ENCODE data around the gene DPPA4. TPM values are rescaled to one million over a fixed set of nuclear protein-coding genes. Genes with fewer than 3 reads are reported as not detected.

DPPA4 gene
- total and polyA plus RNA-seq, 8 donors = 1.8 TPM; not detected in 7

DNA sequence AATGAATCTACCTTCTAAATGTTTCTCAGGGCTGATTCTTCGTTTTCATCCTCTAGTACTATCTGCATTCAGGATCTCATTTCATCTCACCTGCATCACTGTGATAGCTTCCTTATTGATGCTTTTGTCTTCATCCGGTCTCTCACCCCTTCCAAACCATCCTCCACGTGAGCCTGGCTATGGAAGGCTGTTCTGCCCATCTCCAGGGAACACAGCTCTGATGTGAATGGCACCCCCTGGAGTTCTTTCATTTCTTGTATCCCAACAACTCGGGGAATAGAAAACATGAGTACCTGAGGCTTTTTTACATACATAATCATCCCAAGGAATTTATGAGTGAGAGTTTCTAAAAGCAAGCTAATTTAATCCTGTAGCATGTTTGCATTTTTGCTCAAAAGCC, 8.8 kb upstream of the DPPA4 start:
- no peak overlapping the region for H3K4me3 ChIP-seq
- H3K4me1 ChIP-seq = no peaks in the 10 kb centered on the region
- DNase-seq = no peak
- H3K36me3 ChIP-seq = no peaks in the 10 kb centered on the region
- H3K27me3 ChIP-seq = no peaks in the 10 kb centered on the region
- no peak overlapping the region for H3K27ac ChIP-seq
- WGBS, 5 donors = 60 to 70% (median 64%) methylated on average over 4 of the region's 4 CpGs
- intact Hi-C loops (cut with DNase I; ENCODE audit: low total_unique reads) = no loop called here
- H3K9me3 ChIP-seq = peaks cover 0 to 5% (median 2%) of the 10 kb centered on the region in 4 donors
- TF ChIP-seq, protein P1, sequence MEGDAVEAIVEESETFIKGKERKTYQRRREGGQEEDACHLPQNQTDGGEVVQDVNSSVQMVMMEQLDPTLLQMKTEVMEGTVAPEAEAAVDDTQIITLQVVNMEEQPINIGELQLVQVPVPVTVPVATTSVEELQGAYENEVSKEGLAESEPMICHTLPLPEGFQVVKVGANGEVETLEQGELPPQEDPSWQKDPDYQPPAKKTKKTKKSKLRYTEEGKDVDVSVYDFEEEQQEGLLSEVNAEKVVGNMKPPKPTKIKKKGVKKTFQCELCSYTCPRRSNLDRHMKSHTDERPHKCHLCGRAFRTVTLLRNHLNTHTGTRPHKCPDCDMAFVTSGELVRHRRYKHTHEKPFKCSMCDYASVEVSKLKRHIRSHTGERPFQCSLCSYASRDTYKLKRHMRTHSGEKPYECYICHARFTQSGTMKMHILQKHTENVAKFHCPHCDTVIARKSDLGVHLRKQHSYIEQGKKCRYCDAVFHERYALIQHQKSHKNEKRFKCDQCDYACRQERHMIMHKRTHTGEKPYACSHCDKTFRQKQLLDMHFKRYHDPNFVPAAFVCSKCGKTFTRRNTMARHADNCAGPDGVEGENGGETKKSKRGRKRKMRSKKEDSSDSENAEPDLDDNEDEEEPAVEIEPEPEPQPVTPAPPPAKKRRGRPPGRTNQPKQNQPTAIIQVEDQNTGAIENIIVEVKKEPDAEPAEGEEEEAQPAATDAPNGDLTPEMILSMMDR (IDR thresholded peaks at IDR 0.05) = no peak

DNA sequence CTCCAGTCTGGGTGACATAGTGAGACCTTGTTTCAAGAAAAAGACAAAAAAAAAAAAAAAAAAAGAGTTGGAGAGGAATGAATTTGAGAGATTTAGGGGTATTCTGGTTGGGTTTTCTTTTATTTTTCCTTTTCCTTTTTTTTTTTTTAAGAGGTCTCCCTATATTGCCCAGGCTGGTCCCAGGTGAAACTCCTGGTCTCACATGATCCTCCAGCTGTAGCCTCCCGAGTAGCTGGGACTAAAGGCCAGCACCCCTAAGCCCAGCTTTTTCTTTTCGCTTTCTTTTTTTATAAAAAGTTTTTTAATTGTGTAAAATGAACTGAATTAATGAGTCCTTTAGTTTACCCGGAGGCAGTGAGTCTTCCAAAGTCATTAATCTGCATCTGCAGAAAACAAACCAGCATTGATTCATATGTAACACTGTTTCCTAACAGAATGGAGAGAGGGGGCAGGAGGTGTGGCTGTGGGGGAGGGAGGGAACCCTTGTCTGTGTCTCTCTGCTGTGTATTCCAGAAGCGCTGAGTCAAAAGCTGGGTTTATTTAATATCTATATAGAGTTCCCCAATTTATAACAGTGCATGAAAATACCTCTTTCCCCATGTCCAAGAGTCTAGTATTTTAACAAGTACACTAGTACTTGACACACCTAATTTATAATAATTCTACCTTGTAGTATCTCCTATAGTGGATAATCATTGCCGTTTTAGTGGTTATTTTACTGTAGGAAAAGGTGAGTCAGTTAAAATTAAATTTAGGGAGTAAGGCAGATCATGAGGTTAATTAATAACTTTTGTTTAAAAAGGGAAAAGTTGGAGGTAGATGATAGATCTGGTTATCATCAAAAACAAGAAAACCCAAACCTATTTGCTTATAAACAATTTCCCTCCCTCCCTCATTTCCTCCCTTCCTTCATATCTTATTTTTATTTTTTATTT, 2.6 kb upstream of the DPPA4 start:
- TF ChIP-seq, protein P1 (IDR thresholded peaks at IDR 0.05) = no peak
- no peak for TF ChIP-seq EP300 (IDR thresholded peaks at IDR 0.05)
- no peak for TF ChIP-seq POLR2A (IDR thresholded peaks at IDR 0.05)
- no peak for TF ChIP-seq POLR2AphosphoS5 (IDR thresholded peaks at IDR 0.05)
- Histone ChIP-seq H3K4me3 (no peak overlapping the region), H3K36me3 (no peaks in the 10 kb centered on the region), H3K9me3 (peaks cover 0 to 5% (median 2%) of the 10 kb centered on the region in 4 donors), H3K27me3 (peaks cover 0 to 19% (median 7%) of the 10 kb centered on the region in 3 donors), H3K4me1 (peaks cover 0 to 7% (median 3%) of the 10 kb centered on the region in 4 donors), H3K27ac (no peak overlapping the region)
- intact Hi-C loops (cut with DNase I; ENCODE audit: low total_unique reads) = no loop called here
- no peak for DNase-seq
- 57 to 69% (median 63%) methylated on average over 5 of the region's 5 CpGs for WGBS, 5 donors

DNA sequence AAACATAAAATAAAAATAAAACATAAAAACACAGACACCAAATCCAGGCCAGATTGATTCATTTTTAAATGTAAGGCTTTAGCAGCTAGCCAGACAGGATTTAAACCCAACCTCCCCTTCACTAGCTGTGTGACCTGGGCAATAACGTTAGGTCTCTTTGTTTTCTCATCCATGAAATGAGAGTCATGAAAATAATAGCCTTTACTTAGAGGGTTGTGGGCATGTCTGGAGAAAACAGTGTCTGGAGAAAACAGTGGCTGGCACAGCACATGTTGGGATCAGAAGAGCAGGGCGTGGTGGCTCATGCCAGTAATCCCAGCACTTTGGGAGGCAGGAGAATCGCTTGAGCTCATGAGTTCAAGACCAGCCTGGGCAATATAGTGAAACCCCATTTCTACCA, 1.9 kb upstream of the DPPA4 start:
- intact Hi-C loops (cut with DNase I; ENCODE audit: low total_unique reads) = no loop called here
- no peaks in the 10 kb centered on the region for H3K9me3 ChIP-seq
- TF ChIP-seq, protein P1 (IDR thresholded peaks at IDR 0.05) = no peak
- TF ChIP-seq POLR2A (IDR thresholded peaks at IDR 0.05) = no peak
- TF ChIP-seq POLR2AphosphoS5 (IDR thresholded peaks at IDR 0.05) = no peak
- TF ChIP-seq EP300 (IDR thresholded peaks at IDR 0.05) = no peak
- H3K4me3 ChIP-seq = no peak overlapping the region
- peaks cover 0 to 7% (median 3%) of the 10 kb centered on the region in 4 donors for H3K4me1 ChIP-seq
- no peaks in the 10 kb centered on the region for H3K36me3 ChIP-seq
- DNase-seq = no peak
- H3K27ac ChIP-seq = no peak overlapping the region
- H3K27me3 ChIP-seq = peaks cover 0 to 19% (median 7%) of the 10 kb centered on the region in 3 donors
- WGBS, 5 donors = 53 to 70% (median 62%) methylated on average over 3 of the region's 3 CpGs

- intact Hi-C loops (cut with DNase I; ENCODE audit: low total_unique reads) = no loop called here
- Histone ChIP-seq H3K9me3 (no peaks in the 10 kb centered on the region), H3K4me1 (peaks cover 0 to 7% (median 3%) of the 10 kb centered on the region in 4 donors), H3K27me3 (peaks cover 0 to 19% (median 7%) of the 10 kb centered on the region in 3 donors), H3K27ac (no peak overlapping the region), H3K4me3 (no peak overlapping the region), H3K36me3 (no peaks in the 10 kb centered on the region)
- TF ChIP-seq EP300 (IDR thresholded peaks at IDR 0.05) (no peak), POLR2AphosphoS5 (IDR thresholded peaks at IDR 0.05) (no peak), POLR2A (IDR thresholded peaks at IDR 0.05) (no peak)
- TF ChIP-seq, protein P1 (IDR thresholded peaks at IDR 0.05) = no peak
- DNase-seq = no peak
- WGBS, 5 donors = 21 to 28% (median 24%) methylated on average over 4 of the region's 4 CpGs
Observed at GRCh38 chr3:109338322-109338721, 976 bp upstream of the DPPA4 start.
